Measurements from ENCODE around the gene PTPRF.

- TF ChIP-seq EZH2 (IDR thresholded peaks at IDR 0.05; ENCODE audit: borderline replicate concordance, low read length) (no peak), CTCF (conservative IDR thresholded peaks at IDR 0.05 in 1 of 2, IDR thresholded peaks at IDR 0.05 in 1 of 2; ENCODE audit: extremely low read depth in 1 of 2, insufficient read depth in 1 of 2, low read depth in 1 of 2, low read length in 2 of 2) (no peak)
Measured at GRCh38 chr1:43511394-43511793, 19.3 kb upstream of the PTPRF start.

All from mammary epithelial cell (primary cell).